ENCODE results near the gene DPYSL4. TPM values are rescaled to one million over a fixed set of nuclear protein-coding genes. Genes with fewer than 3 reads are reported as not detected.

DPYSL4 gene
- total and polyA plus RNA-seq, 2 experiments from 2014 or later = 10.6 to 23.9 TPM

- Mint-ChIP-seq H3K4me3 (no peak overlapping the region), H3K27ac (no peak overlapping the region), H3K36me3 (ENCODE audit: low read depth) (no peaks in the 10 kb centered on the region), H3K9me3 (no peaks in the 10 kb centered on the region; the same call in 2 of the 3 replicates), H3K27me3 (ENCODE audit: insufficient read depth, low read depth, poor library complexity) (peaks cover 31% of the 10 kb centered on the region), H3K4me1 (peaks cover 2% of the 10 kb centered on the region; the same call in 2 of the 3 replicates)
- H3F3A ChIP-seq (replicated peaks; ENCODE audit: low read depth) = no peaks in the 10 kb centered on the region
- H3K4me1 ChIP-seq (ENCODE audit: insufficient read depth) = no peaks in the 10 kb centered on the region
- H2AFZ ChIP-seq = no peak overlapping the region
- H3K4me2 ChIP-seq = no peak overlapping the region
- no peak overlapping the region for H3K27ac ChIP-seq (ENCODE audit: low read depth)
- TF ChIP-seq ETS1 (IDR thresholded peaks at IDR 0.05) (no peak), EZH2 (IDR thresholded peaks at IDR 0.05; ENCODE audit: low read depth, unreplicated experiment) (no peak), EZH2phosphoT487 (IDR thresholded peaks at IDR 0.05; ENCODE audit: unreplicated experiment) (no peak), REST (IDR thresholded peaks at IDR 0.05; ENCODE audit: unreplicated experiment) (no peak), ZNF331 (CRISPR knock-in tag; IDR thresholded peaks at IDR 0.05; ENCODE audit: low read depth) (no peak), ZNF462 (CRISPR knock-in tag; IDR thresholded peaks at IDR 0.05) (no peak), ZNF114 (CRISPR knock-in tag; IDR thresholded peaks at IDR 0.05) (no peak), CREB1 (CRISPR knock-in tag; IDR thresholded peaks at IDR 0.05; ENCODE audit: low read depth) (no peak), POLR2AphosphoS5 (IDR thresholded peaks at IDR 0.05; ENCODE audit: low read depth) (no peak), JUNB (IDR thresholded peaks at IDR 0.05; ENCODE audit: unreplicated experiment) (no peak), CTCF (conservative IDR thresholded peaks at IDR 0.05; ENCODE audit: low read depth in 2 of 2) (no peak), STAT1 (IDR thresholded peaks at IDR 0.05; ENCODE audit: unreplicated experiment) (no peak), NANOG (IDR thresholded peaks at IDR 0.05; ENCODE audit: borderline replicate concordance) (no peak)
- no peaks in the 10 kb centered on the region for H4K20me1 ChIP-seq (replicated peaks; ENCODE audit: insufficient read depth)
- peaks cover 33% of the 10 kb centered on the region for H3K27me3 ChIP-seq (ENCODE audit: insufficient read depth)
- ATAC-seq (no peak), DNase-seq (ENCODE audit: low spot score) (no peak)
- H3K4me3 ChIP-seq = no peak overlapping the region
- no peaks in the 10 kb centered on the region for H3K36me3 ChIP-seq (ENCODE audit: insufficient read depth)
- H3K79me2 ChIP-seq (replicated peaks; ENCODE audit: insufficient read depth) = no peaks in the 10 kb centered on the region
- H3K9me2 ChIP-seq (ENCODE audit: insufficient read depth) = no peaks in the 10 kb centered on the region
These were observed 3.7 kb upstream of the DPYSL4 start for GRCh38 chr10:132183046-132183445.

All from GM23338 (cell line).